Amniotic epithelial cell (primary cell): Measurements from ENCODE around the gene RBM44.

ENCODE experiments used
- DNase-seq: peaks from one replicate; pipeline ENCODE4 v3.0.0-alpha.2; 2010; ENCODE audit warnings: low read depth

RBM44 gene

GRCh38 chr2:237872178-237872887, 73.8 kb downstream of the RBM44 start:
- no peak for DNase-seq

- DNase-seq = no peak
Measured at GRCh38 chr2:237873421-237873831, 74.8 kb downstream of the RBM44 start.

GRCh38 chr2:237873897-237874551, 75.4 kb downstream of the RBM44 start:
- no peak for DNase-seq

- DNase-seq = peak; percentile 77
Measured at GRCh38 chr2:237874585-237875161, 76.1 kb downstream of the RBM44 start.

GRCh38 chr2:237875256-237876060, 76.9 kb downstream of the RBM44 start:
- DNase-seq = no peak

- no peak for DNase-seq
Measured at GRCh38 chr2:237876061-237876526, 77.5 kb downstream of the RBM44 start.

GRCh38 chr2:237876532-237876931, 78.0 kb downstream of the RBM44 start:
- no peak for DNase-seq

- no peak for DNase-seq
Measured at GRCh38 chr2:237876951-237877491, 78.4 kb downstream of the RBM44 start.

- no peak for DNase-seq
Measured at GRCh38 chr2:237877576-237878307, 79.2 kb downstream of the RBM44 start.

- no peak for DNase-seq
Measured at GRCh38 chr2:237878321-237879057, 79.9 kb downstream of the RBM44 start.

- DNase-seq = peak; percentile 69
Measured at GRCh38 chr2:237879058-237879430, 80.5 kb downstream of the RBM44 start.

GRCh38 chr2:237879991-237880560, 81.5 kb downstream of the RBM44 start:
- no peak for DNase-seq

- DNase-seq = no peak
Measured at GRCh38 chr2:237882510-237883481, 84.2 kb downstream of the RBM44 start.

GRCh38 chr2:237883951-237884446, 85.4 kb downstream of the RBM44 start:
- DNase-seq = no peak

- no peak for DNase-seq
Measured at GRCh38 chr2:237884681-237885080, 86.1 kb downstream of the RBM44 start.

GRCh38 chr2:237885111-237885930, 86.7 kb downstream of the RBM44 start:
- no peak for DNase-seq

- DNase-seq = peak; percentile 84
Measured at GRCh38 chr2:237885931-237886684, 87.5 kb downstream of the RBM44 start.
